PFSK-1 (cell line): ENCODE results near the gene EPHB3.

ENCODE experiments used
- POLR2AphosphoS5 ChIP-seq: IDR thresholded peaks from 2 replicates; pipeline ENCODE4 v1.6.1; 2012; ENCODE audit warnings: low read depth, mild to moderate bottlenecking, control low read depth, low read length, moderate library complexity
- TAF1 ChIP-seq: IDR thresholded peaks from 2 replicates; pipeline ENCODE4 v1.6.1; 2012; ENCODE audit warnings: low read length, control low read depth, borderline replicate concordance; ENCODE audit not compliant: insufficient read depth
- TF ChIP-seq, protein P1 (sequence below), 2 experiments: IDR thresholded peaks; 2 replicates each; pipeline versions ENCODE4 v1.6.1 to v1.8.0; 2011 to 2012; ENCODE audit warnings: low read depth in 2 of 2, low read length in 2 of 2, control low read depth in 1 of 2, inconsistent platforms in 1 of 2, mild to moderate bottlenecking in 1 of 2, moderate library complexity in 1 of 2; ENCODE audit not compliant: insufficient read depth in 1 of 2

DNA sequence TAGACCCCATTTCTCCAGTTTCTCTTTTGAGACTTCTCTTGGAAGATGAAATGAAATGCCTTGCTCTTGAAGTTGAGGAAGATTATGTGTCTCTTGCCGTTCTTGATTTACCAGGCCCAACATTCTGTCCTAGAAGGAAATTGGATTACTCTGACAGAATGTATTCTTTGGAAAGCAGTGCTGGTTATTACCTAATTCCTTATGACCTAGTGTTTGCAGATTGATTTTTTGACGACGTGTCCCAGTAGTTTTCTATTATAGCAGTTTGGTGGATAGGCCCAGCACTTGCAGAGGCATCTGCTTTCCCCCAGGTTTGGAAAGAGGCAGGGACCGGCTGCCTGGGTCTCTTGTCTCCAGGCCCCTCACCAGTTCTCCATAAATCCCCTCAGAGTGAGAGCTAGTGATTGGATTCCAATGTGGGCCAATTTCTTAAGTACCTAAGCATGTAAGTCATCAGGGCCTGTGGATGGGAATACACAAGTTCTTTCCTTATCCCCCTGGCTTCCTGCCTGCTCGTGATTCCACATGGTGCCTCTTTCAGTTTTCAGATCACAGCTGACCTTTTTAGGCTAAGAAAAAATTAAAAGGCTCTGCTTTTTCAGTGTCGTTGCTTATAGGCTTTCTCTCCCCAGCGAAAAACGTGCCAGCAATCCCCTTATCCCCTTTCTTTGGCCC is 50.2 kb downstream of the EPHB3 start:
- TF ChIP-seq POLR2AphosphoS5, result no peak
- TF ChIP-seq TAF1, result no peak
- TF ChIP-seq, protein P1, sequence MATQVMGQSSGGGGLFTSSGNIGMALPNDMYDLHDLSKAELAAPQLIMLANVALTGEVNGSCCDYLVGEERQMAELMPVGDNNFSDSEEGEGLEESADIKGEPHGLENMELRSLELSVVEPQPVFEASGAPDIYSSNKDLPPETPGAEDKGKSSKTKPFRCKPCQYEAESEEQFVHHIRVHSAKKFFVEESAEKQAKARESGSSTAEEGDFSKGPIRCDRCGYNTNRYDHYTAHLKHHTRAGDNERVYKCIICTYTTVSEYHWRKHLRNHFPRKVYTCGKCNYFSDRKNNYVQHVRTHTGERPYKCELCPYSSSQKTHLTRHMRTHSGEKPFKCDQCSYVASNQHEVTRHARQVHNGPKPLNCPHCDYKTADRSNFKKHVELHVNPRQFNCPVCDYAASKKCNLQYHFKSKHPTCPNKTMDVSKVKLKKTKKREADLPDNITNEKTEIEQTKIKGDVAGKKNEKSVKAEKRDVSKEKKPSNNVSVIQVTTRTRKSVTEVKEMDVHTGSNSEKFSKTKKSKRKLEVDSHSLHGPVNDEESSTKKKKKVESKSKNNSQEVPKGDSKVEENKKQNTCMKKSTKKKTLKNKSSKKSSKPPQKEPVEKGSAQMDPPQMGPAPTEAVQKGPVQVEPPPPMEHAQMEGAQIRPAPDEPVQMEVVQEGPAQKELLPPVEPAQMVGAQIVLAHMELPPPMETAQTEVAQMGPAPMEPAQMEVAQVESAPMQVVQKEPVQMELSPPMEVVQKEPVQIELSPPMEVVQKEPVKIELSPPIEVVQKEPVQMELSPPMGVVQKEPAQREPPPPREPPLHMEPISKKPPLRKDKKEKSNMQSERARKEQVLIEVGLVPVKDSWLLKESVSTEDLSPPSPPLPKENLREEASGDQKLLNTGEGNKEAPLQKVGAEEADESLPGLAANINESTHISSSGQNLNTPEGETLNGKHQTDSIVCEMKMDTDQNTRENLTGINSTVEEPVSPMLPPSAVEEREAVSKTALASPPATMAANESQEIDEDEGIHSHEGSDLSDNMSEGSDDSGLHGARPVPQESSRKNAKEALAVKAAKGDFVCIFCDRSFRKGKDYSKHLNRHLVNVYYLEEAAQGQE (IDR thresholded peaks at IDR 0.05; ENCODE audit: insufficient read depth in 1 of 2, low read depth in 2 of 2, low read length in 2 of 2), result no peak
